Gastrocnemius medialis (tissue), 4 donors: ENCODE data around the gene CNR2.

Source experiments
- POLR2A ChIP-seq, 2 donors: fragments of 450-650 bp; IDR thresholded peaks; one replicate each; pipeline ENCODE4 v1.6.1; 2017; ENCODE audit warnings: antibody characterized with exemption in 2 of 2, mild to moderate bottlenecking in 2 of 2, moderate library complexity in 2 of 2
- TF ChIP-seq, protein P1 (sequence below), 5 experiments: fragments of 450-650 bp in 3 of 5; fragments of 200-600 bp in 2 of 5; sonication (generic) in 2 of 5; IDR thresholded peaks in 4 of 5; conservative IDR thresholded peaks in 1 of 5; 1 replicate in 4 of 5; 2 replicates in 1 of 5; pipeline ENCODE4 v1.5.1; 2016 to 2019; ENCODE audit warnings: antibody characterized with exemption in 5 of 5, mild to moderate bottlenecking in 3 of 5, moderate library complexity in 3 of 5

GRCh38 chr1:23957096-23957495 is 43.9 kb upstream of the CNR2 start:
- TF ChIP-seq, protein P1, sequence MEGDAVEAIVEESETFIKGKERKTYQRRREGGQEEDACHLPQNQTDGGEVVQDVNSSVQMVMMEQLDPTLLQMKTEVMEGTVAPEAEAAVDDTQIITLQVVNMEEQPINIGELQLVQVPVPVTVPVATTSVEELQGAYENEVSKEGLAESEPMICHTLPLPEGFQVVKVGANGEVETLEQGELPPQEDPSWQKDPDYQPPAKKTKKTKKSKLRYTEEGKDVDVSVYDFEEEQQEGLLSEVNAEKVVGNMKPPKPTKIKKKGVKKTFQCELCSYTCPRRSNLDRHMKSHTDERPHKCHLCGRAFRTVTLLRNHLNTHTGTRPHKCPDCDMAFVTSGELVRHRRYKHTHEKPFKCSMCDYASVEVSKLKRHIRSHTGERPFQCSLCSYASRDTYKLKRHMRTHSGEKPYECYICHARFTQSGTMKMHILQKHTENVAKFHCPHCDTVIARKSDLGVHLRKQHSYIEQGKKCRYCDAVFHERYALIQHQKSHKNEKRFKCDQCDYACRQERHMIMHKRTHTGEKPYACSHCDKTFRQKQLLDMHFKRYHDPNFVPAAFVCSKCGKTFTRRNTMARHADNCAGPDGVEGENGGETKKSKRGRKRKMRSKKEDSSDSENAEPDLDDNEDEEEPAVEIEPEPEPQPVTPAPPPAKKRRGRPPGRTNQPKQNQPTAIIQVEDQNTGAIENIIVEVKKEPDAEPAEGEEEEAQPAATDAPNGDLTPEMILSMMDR (IDR thresholded peaks at IDR 0.05 in 4 of 5, conservative IDR thresholded peaks at IDR 0.05 in 1 of 5) = no peak
- no peak for TF ChIP-seq POLR2A (IDR thresholded peaks at IDR 0.05)
